PFSK-1 (cell line): Measurements from ENCODE around the gene SLC9A9.

ENCODE experiments used
- POLR2AphosphoS5 ChIP-seq: IDR thresholded peaks from 2 replicates; pipeline ENCODE4 v1.6.1; 2012; ENCODE audit warnings: low read depth, mild to moderate bottlenecking, control low read depth, low read length, moderate library complexity
- SIN3A ChIP-seq: IDR thresholded peaks from 2 replicates; pipeline ENCODE4 v1.6.1; 2012; ENCODE audit warnings: mild to moderate bottlenecking, low read length, moderate library complexity, borderline replicate concordance; ENCODE audit not compliant: insufficient read depth

- no peak for TF ChIP-seq SIN3A
- TF ChIP-seq POLR2AphosphoS5, result no peak
Measured at GRCh38 chr3:143256416-143256815, 591.9 kb downstream of the SLC9A9 start.
